ENCODE measurements around the gene ANKZF1.
"Not testable (repeated sequence)": the region's sequence is repeated elsewhere in the genome, so short reads cannot be mapped to it uniquely, and the experiment has no call there.

The ANKZF1 gene, protein sequence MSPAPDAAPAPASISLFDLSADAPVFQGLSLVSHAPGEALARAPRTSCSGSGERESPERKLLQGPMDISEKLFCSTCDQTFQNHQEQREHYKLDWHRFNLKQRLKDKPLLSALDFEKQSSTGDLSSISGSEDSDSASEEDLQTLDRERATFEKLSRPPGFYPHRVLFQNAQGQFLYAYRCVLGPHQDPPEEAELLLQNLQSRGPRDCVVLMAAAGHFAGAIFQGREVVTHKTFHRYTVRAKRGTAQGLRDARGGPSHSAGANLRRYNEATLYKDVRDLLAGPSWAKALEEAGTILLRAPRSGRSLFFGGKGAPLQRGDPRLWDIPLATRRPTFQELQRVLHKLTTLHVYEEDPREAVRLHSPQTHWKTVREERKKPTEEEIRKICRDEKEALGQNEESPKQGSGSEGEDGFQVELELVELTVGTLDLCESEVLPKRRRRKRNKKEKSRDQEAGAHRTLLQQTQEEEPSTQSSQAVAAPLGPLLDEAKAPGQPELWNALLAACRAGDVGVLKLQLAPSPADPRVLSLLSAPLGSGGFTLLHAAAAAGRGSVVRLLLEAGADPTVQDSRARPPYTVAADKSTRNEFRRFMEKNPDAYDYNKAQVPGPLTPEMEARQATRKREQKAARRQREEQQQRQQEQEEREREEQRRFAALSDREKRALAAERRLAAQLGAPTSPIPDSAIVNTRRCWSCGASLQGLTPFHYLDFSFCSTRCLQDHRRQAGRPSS

DNA sequence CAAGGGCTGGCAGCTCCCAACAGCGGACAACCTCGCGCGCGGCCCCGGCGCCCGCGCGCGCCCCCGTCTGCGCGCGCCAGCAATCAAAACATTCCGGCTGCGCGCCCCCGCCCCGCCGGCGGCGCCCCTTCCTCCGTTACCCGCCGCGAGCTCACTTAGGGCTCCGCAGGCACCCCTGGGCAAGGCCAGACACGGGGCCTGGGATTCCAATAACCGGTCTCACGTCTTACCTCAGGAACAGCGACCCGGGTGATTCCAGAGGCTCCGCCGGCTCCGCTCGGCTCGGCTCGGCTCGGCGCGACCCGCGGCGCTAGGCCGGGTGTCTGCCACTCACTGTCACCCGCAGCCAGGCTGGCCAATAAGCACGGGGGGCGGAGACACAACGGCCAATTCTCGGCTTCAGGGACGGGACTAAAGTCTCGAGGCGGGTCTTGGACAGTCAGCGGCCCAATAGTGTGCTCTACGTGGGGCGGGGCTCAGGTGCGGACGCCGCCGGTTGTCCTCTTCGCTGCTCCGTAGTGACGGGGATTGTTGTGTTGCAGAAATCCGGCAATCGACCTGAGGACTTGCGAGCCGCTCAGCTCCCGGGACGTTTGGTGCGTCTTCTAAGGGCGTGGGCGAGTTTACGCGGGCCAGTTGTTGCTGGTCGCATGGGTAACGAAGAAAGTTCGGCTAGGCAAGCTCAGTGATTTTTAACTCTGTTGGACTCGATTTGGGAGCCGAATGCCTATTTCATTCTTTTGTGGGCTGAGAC lies at the start of gene ANKZF1, which contains the start of gene ATG9A:
TSS of gene ANKZF1 (plus strand) at position 502 of the 754 bp plus-strand sequence. CDS start 452 bp downstream, outside the sequence.
TSS of gene ATG9A (minus strand) at position 332 of the 754 bp plus-strand sequence. CDS start 1,612 bp downstream, outside the sequence.
- Mint-ChIP-seq H3K27me3 (no peaks in the 10 kb centered on the region), H3K36me3 (ENCODE audit: low read depth) (peaks cover 48% of the 10 kb centered on the region), H3K4me1 (peaks cover 41% of the 10 kb centered on the region), H3K9me3 (no peaks in the 10 kb centered on the region), H3K27ac (peak within 1 kb of the TSS; percentile 100), H3K4me3 (peak within 1 kb of the TSS; percentile 100)
- ATAC-seq (peak; percentile 98), DNase-seq (peak; percentile 97)

DNA sequence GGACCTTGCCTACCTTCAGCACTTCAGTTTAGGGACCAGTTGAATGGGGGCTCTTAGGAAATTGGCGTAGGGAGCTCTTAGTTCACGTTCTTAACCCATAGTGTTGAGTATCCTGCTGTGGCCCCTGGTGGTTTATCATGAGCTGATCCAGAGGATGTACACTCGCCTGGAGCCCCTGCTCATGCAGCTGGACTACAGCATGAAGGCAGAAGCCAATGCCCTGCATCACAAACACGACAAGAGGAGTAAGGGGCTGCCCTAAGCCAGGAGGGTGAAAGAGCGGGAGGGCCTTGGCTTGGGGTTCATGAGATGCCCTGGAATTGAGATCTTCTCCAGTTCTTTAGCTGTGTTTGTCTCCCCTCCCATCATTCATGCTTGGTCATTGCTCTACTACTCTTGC lies 48.6 kb upstream of the ANKZF1 start:
- no peaks in the 10 kb centered on the region for H3K27me3 Mint-ChIP-seq
- no peak overlapping the region for H3K27ac Mint-ChIP-seq
- H3K36me3 Mint-ChIP-seq (ENCODE audit: low read depth), result peaks cover 29% of the 10 kb centered on the region
- no peak for DNase-seq
- ATAC-seq, result no peak
- H3K4me1 Mint-ChIP-seq, result peaks cover 43% of the 10 kb centered on the region
- H3K9me3 Mint-ChIP-seq, result no peaks in the 10 kb centered on the region
- H3K4me3 Mint-ChIP-seq, result no peak overlapping the region

DNA sequence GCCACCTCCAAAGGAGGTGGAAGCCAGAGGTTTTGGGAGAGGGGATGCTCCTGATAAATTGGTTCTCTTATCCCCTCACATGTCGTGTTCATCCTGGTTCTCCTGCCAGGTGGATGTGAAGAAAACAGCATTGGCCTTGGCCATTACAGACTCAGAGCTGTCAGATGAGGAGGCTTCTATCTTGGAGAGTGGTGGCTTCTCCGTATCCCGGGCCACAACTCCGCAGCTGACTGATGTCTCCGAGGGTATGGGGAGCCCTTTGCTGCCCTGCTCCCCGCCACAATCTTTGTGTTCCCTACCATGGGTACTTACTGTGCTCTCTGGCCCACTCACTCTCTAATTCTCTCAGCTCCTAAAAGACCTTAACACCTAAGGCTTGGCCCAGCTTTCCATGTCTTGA lies 48.1 kb upstream of the ANKZF1 start:
- DNase-seq (no peak), ATAC-seq (no peak)
- Mint-ChIP-seq H3K9me3 (no peaks in the 10 kb centered on the region), H3K4me1 (peaks cover 45% of the 10 kb centered on the region), H3K27ac (peak overlapping the region; percentile 38), H3K36me3 (ENCODE audit: low read depth) (peaks cover 29% of the 10 kb centered on the region), H3K27me3 (no peaks in the 10 kb centered on the region), H3K4me3 (no peak overlapping the region)

DNA sequence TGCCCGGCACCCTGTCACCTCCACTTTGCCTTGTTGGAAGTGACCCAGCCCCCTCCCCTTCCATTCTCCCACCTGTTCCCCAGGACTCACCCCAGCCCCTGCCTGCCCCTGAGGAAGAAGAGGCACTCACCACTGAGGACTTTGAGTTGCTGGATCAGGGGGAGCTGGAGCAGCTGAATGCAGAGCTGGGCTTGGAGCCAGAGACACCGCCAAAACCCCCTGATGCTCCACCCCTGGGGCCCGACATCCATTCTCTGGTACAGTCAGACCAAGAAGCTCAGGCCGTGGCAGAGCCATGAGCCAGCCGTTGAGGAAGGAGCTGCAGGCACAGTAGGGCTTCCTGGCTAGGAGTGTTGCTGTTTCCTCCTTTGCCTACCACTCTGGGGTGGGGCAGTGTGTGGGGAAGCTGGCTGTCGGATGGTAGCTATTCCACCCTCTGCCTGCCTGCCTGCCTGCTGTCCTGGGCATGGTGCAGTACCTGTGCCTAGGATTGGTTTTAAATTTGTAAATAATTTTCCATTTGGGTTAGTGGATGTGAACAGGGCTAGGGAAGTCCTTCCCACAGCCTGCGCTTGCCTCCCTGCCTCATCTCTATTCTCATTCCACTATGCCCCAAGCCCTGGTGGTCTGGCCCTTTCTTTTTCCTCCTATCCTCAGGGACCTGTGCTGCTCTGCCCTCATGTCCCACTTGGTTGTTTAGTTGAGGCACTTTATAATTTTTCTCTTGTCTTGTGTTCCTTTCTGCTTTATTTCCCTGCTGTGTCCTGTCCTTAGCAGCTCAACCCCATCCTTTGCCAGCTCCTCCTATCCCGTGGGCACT lies 47.1 kb upstream of the ANKZF1 start:
- ATAC-seq, result no peak
- H3K4me1 Mint-ChIP-seq, result peaks cover 51% of the 10 kb centered on the region
- no peaks in the 10 kb centered on the region for H3K27me3 Mint-ChIP-seq
- H3K27ac Mint-ChIP-seq, result peak overlapping the region; percentile 45
- H3K36me3 Mint-ChIP-seq (ENCODE audit: low read depth), result peaks cover 32% of the 10 kb centered on the region
- H3K4me3 Mint-ChIP-seq, result no peak overlapping the region
- no peaks in the 10 kb centered on the region for H3K9me3 Mint-ChIP-seq
- no peak for DNase-seq

DNA sequence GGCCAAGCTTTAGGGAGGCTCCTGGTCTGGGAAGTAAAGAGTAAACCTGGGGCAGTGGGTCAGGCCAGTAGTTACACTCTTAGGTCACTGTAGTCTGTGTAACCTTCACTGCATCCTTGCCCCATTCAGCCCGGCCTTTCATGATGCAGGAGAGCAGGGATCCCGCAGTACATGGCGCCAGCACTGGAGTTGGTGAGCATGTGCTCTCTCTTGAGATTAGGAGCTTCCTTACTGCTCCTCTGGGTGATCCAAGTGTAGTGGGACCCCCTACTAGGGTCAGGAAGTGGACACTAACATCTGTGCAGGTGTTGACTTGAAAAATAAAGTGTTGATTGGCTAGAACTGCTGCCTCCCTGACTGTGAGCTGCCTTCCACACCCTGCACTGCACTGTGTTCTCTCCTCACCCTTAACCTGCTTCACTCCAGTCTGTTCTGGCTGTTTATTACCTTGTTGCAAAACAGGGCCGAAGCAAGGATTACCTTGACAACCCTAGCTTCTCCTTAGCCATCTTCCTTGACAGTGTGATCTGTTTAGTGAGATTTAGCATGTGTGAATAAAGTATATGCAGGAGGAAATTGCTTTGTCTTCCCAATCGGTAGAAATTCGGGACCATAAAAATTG lies 46.3 kb upstream of the ANKZF1 start:
- Mint-ChIP-seq H3K4me3 (no peak overlapping the region), H3K9me3 (no peaks in the 10 kb centered on the region), H3K27me3 (no peaks in the 10 kb centered on the region), H3K27ac (peak overlapping the region; percentile 45), H3K4me1 (peaks cover 50% of the 10 kb centered on the region), H3K36me3 (ENCODE audit: low read depth) (peaks cover 30% of the 10 kb centered on the region)
- DNase-seq (no peak), ATAC-seq (no peak)

DNA sequence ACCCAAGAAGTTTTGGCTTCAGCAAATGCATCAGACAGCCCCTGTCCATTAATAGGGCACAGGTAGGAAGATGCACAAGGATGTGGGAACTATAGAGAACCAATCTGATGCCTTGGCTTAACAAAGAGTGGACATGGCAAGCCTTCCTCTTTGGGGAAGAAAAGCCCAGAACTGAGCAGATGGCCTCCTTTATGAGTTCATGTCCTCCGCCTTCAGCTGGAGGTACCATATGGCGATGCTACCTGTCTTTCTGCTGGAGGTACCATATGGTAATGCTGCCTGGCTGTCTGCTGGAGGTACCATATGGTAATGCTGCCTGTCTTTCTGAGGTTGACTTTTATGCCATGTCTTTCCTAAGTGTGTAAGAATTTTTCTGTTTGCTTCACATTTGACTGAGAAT lies 45.5 kb upstream of the ANKZF1 start:
- H3K9me3 Mint-ChIP-seq, result no peaks in the 10 kb centered on the region
- peaks cover 45% of the 10 kb centered on the region for H3K4me1 Mint-ChIP-seq
- ATAC-seq, result no peak
- DNase-seq, result no peak
- H3K36me3 Mint-ChIP-seq (ENCODE audit: low read depth), result peaks cover 30% of the 10 kb centered on the region
- no peaks in the 10 kb centered on the region for H3K27me3 Mint-ChIP-seq
- H3K4me3 Mint-ChIP-seq, result no peak overlapping the region
- H3K27ac Mint-ChIP-seq, result peak overlapping the region; percentile 17

DNA sequence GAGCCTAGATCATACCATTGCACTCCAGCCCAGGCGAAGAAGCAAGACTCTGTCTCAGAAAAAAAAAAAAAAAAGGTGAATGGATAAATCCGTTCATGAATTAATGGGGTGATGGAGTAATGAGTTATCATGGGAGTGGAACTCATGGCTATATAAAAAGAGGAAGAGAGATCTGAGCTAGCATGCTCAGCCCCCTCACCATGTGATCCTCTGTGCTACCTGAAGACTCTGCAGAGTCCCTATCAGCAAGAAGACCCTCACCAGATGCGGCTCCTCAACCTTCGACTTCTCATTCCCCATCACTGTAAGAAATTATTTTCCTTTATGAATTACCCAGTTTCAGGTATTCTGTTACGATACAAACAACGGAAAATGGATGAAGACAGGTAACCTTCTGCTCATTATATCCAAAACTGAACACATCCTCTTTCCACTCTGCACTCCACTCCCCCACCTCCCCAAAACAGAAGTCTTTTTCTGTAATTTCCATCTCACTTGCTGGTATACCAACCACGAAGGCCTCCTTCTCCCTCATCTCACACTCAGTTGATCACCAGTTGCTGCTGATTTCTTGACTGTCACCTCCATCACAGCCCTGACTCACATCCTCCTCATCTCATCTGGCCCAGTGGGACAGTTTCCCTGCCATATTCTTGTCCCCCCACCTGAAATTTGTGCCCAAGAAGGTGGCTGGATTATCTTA lies 42.7 kb upstream of the ANKZF1 start:
- peak overlapping the region; percentile 90 for H3K27ac Mint-ChIP-seq
- DNase-seq (peak; percentile 29), ATAC-seq (peak; percentile 92)
- H3K36me3 Mint-ChIP-seq (ENCODE audit: low read depth), result peaks cover 16% of the 10 kb centered on the region
- no peaks in the 10 kb centered on the region for H3K27me3 Mint-ChIP-seq
- H3K4me3 Mint-ChIP-seq, result peak overlapping the region; percentile 21
- no peaks in the 10 kb centered on the region for H3K9me3 Mint-ChIP-seq
- H3K4me1 Mint-ChIP-seq, result peaks cover 21% of the 10 kb centered on the region

DNA sequence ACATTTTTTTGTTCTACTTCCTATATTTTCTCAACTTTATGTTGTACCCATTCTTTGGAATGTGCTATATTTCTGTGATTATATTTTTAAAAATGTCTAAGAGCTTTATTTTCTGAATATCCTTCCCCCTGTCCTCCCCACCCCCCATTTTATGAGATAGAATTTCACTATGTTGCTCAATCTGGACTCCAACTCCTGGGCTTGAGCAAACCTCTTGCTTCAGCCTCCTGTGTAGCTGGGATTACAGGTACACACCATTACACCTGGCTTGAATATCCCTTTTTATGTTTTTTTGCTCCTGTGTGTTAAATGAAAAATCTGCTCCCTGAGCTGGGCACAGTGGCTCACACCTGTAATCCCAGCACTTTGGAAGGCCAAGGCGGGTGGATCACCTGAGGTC lies 32.2 kb upstream of the ANKZF1 start:
- H3K27me3 Mint-ChIP-seq, result no peaks in the 10 kb centered on the region
- no peak overlapping the region for H3K27ac Mint-ChIP-seq
- peaks cover 21% of the 10 kb centered on the region for H3K4me1 Mint-ChIP-seq
- ATAC-seq, result no peak
- H3K9me3 Mint-ChIP-seq, result peaks cover 4% of the 10 kb centered on the region
- H3K4me3 Mint-ChIP-seq, result no peak overlapping the region
- DNase-seq, result no peak
- peaks cover 5% of the 10 kb centered on the region for H3K36me3 Mint-ChIP-seq (ENCODE audit: low read depth)

DNA sequence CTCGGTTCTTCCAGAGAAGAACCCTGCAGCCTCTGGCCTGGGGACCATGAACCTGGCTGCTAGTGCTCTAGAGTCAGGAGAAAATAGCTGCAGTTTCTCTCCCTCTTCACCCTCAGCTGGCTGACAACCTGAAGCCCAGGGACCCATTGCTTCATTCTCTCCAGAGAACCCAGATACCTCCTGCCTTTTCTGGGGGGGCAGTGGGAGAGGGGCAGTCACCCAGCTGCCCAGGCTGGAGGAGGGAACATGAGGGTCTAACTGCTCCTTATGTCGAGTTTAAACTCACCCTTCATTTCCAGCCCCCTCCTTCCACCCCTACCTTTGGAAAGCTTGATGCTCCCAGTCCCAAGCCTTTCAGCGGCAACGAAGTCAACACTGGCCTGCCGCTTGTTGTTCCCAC lies 30.6 kb upstream of the ANKZF1 start:
- Mint-ChIP-seq H3K4me1 (peaks cover 21% of the 10 kb centered on the region), H3K4me3 (peak overlapping the region; percentile 82), H3K9me3 (peaks cover 4% of the 10 kb centered on the region), H3K36me3 (ENCODE audit: low read depth) (peaks cover 5% of the 10 kb centered on the region), H3K27me3 (no peaks in the 10 kb centered on the region), H3K27ac (peak overlapping the region; percentile 73)
- DNase-seq, result no peak
- ATAC-seq, result no peak

DNA sequence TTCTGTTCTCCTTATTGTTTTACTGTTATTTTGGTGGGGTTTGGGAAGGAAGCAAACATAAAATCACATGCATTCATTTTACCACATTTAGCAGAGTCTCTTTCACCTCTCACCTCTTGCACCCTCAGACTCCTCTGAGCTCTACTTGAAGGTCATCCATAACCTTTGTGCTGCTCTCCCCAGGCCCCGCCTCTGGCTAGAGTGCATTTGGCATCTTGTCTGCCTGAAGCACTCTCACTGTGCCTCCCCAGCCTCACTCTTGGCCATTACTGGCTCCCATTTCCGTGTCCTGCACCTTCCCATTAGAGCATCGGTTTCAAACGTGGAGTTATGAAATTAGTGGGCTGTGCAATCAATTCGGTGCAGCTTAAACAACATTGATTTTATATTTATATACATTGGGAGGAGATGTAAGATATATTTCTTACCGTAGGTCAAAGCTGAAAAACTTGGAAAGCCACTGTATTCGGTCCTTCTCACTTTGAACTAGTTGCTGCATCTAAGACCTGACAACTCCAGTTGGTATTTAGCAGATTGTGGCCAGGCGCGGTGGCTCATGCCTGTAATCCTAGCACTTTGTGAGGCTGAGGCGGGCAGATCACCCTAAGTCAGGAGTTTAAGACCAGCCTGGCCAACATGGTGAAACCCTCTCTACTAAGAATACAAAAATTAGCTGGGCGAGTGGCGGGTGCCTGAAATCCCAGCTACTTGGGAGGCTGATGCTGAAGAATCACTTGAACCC lies 30.0 kb upstream of the ANKZF1 start:
- Mint-ChIP-seq H3K9me3 (peaks cover 8% of the 10 kb centered on the region), H3K27ac (peak overlapping the region; percentile 73), H3K4me1 (peaks cover 21% of the 10 kb centered on the region), H3K27me3 (no peaks in the 10 kb centered on the region), H3K4me3 (peak overlapping the region; percentile 82), H3K36me3 (ENCODE audit: low read depth) (peaks cover 6% of the 10 kb centered on the region)
- DNase-seq, result no peak
- peak; percentile 52 for ATAC-seq

DNA sequence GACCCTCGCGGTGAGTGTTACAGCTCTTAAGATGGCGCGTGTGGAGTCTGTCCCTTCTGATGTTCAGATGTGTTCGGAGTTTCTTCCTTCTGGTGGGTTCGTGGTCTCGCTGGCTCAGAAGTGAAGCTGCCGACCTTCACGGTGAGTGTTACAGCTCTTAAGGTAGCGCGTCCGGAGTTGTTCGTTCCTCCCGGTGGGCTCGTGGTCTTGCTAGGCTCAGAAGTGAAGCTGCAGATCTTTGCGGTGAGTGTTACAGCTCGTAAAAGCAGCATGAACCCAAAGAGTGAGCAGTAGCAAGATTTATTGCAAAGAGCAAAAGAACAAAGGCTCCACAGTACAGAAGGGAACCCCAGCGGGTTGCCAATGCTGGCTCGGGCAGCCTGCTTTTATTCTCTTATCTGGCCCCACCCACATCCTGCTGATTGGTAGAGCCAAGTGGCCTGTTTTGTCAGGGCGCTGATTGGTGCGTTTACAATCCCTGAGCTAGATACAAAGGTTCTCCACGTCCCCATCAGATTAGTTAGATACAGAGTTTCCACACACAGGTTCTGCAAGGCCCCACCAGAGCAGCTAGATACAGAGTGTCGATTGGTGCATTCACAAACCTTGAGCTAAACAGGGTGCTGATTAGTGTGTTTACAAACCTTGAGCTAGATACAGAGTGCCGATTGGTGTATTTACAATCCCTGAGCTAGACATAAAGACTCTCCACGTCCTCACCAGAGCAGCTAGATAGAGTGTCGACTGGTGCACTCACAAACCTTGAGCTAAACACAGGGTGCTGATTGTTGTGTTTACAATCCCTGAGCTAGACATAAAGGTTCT lies 28.9 kb upstream of the ANKZF1 start:
- H3K36me3 Mint-ChIP-seq (ENCODE audit: low read depth); H3K9me3 Mint-ChIP-seq; H3K27me3 Mint-ChIP-seq; ATAC-seq: not testable (repeated sequence)
- peak; percentile 49 for DNase-seq
- H3K27ac Mint-ChIP-seq, result peak overlapping the region; percentile 88
- H3K4me3 Mint-ChIP-seq, result peak overlapping the region; percentile 82
- peaks cover 22% of the 10 kb centered on the region for H3K4me1 Mint-ChIP-seq

DNA sequence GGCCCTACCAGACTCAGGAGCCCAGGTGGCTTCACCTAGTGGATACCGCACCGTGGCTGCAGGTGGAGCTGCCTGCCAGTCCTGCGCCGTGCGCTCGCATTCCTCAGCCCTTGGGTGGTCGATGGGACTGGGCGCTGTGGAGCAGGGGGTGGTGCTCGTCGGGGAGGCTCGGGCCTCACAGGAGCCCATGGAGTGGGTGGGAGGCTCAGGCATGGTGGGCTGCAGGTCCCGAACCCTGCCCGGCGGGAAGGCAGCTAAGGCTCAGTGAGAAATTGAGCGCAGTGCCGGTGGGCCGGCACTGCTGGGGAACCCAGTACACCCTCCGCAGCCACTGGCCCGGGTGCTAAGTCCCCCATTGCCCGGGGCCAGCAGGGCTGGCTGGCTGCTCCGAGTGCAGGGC lies 28.3 kb upstream of the ANKZF1 start:
- not testable (repeated sequence) for H3K4me3 Mint-ChIP-seq; H3K36me3 Mint-ChIP-seq (ENCODE audit: low read depth); ATAC-seq; DNase-seq; H3K9me3 Mint-ChIP-seq; H3K27me3 Mint-ChIP-seq
- Mint-ChIP-seq H3K4me1 (peaks cover 26% of the 10 kb centered on the region), H3K27ac (peak overlapping the region; percentile 88)
